HG03442 (cell line): ENCODE data around the gene WDR5B.

Experiments used
- ATAC-seq: cut with Tn5 transposase; IDR thresholded peaks from one replicate; pipeline ENCODE4 v1.9.1; 2021; ENCODE audit warnings: mild to moderate bottlenecking, moderate library complexity; ENCODE audit not compliant: unreplicated experiment

WDR5B gene

DNA sequence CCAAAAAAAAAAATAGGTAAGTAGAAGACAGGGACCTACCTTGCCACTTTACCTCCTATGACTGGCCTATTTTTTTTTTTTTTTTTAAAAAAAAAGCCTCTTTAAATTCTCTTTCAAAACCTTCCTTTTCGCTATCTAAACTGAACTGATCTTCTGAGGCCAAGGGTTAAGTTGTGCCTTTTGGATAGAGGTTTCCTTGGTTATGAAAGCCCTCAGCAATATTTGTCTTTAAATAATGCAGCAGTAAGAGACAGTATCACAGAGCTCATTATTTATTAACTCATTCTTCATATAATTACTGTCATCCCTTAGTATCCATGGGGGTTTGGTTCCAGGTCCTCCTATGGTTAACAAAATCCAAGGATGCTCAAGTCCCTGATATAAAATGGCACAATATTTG lies 41.8 kb downstream of the WDR5B start:
- ATAC-seq: no peak

GRCh38 chr3:122366379-122366749 lies 49.5 kb downstream of the WDR5B start:
- ATAC-seq: no peak

DNA sequence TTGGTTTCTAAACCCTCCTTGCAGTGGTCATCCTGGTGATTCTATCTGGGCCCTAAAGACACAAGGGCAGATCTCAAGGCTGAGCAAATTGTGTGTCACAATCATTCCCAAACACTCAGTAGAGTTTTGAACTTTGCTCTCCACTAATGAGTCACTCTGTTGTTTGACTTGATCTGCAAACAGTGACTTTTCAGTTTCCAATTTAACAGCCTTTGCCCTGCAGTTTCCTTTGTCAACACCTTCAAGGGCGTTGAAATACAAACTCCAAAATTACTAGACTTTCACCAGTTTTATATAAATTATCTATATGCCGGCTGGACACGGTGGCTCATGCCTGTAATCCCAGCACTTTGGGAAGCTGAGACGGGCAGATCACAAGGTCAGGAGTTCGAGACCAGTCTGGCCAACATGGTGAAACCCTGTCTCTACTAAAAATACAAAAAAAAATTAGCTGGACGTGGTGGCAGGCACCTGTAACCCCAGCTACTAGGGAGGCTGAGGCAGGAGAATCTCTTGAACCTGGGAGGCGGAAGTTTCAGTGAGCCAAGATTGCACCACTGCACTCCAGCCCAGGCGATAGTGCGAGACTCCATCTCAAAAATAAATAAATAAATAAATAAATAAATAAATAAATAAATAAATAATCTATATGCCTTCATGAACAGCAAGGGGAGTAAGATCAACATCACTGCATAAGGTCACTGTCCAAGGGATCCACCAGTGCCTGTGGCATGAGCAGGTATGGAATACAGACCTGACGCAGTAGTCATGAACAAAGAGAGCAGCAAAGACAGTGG lies 50.1 kb downstream of the WDR5B start:
- ATAC-seq: peak; percentile 79

DNA sequence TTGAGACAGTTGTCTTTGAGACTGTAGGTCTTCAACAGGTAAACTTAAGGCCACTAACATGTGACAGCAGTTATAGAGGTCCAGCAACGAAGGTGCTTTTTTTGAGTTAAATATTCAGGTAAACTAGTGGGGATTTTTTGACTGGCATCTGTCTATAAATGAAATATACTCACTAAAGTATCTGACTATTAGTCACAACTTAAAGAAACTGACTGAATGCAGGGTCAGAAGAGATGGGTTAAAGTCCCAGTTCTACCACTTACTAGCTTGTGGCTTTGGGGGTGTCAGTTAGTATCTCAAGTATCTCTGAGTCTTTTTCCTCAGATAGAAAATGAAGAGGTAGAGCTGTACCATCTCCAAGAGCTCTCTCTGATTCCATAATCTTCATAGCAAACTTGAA lies 50.8 kb downstream of the WDR5B start:
- ATAC-seq: peak; percentile 33

GRCh38 chr3:122364490-122364889 lies 51.4 kb downstream of the WDR5B start:
- ATAC-seq: no peak
